Mammary epithelial cell (primary cell): ENCODE measurements around the gene AKT2.

Experiments
- CTCF ChIP-seq, 2 donors: IDR thresholded peaks in 1 of 2; conservative IDR thresholded peaks in 1 of 2; 2 replicates each; pipeline ENCODE4 v1.5.1; 2011 to 2012; ENCODE audit warnings: inconsistent platforms in 2 of 2, low read length in 2 of 2, mild to moderate bottlenecking in 2 of 2, control low read depth in 1 of 2, low read depth in 1 of 2; ENCODE audit not compliant: insufficient read depth in 1 of 2; ENCODE audit errors: extremely low read depth in 1 of 2
- EZH2 ChIP-seq: IDR thresholded peaks from 2 replicates; pipeline ENCODE4 v1.6.1; 2012; ENCODE audit warnings: low read length, inconsistent platforms, borderline replicate concordance

DNA sequence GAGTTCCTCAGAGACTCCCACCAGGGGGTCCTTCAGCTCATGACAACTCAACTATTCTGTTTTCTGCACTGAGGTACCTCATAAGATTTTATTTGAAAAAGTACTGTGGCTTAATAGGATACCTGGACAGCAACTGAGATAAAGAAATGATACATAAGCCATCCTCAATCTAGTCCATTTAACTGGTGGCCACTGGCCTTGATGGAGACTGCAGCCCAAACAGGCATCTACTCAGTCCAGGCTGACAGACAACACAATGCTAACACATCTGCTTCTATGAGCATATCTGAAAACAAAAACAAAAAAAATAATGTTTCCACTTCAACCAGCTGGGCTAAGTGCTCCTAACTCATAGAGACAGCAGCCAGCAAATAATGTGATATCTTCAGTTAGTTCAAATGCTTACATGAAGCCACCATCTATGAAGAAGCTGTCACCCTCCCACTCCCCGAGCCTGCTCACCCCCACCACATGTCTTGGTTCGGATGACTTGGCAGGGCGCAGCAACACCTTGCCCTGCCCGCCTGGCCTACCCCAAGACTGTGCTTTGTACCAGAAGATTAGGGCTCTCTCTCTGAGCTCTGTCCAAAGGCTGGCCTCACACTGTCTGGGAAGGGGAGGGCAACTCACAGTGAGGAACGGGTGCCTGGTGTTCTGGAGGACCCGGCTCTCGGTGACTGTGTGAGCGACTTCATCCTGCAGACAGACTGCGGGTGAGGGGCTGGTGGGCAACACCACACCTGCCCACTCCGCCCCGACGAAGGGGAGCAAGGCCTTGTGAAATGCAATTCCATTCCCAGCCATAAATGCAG is 45.5 kb downstream of the AKT2 start:
- TF ChIP-seq EZH2 (no peak), CTCF (conservative IDR thresholded peaks at IDR 0.05 in 1 of 2, IDR thresholded peaks at IDR 0.05 in 1 of 2; ENCODE audit: extremely low read depth in 1 of 2, insufficient read depth in 1 of 2, low read depth in 1 of 2, low read length in 2 of 2) (no peak)
